ENCODE results near the gene OSBPL7.

The OSBPL7 gene

DNA sequence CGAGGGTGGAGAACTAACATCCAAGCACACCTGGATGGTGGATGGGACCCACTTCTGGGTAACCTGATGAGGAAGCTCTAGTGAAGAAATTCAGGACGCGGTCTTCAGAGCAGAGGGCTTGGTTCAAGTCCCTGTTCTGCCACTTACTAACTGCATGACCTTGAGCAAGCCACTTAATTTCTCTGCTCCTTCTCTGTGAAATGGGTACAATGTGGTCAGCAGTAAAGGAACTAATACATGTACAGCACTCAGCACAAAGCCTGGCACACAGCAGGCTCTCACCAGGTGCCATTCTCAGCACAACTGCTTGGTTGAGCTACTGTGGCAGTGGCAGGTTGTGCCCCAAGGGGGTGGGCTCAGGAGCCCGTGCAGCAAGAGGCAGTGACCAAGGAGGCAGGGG lies 1.9 kb upstream of the OSBPL7 start:
- no peak for DNase-seq (ENCODE audit: low spot score)

GRCh38 chr17:47822785-47823184 lies 1.2 kb upstream of the OSBPL7 start:
- no peak for DNase-seq (ENCODE audit: low spot score)

- DNase-seq (ENCODE audit: low spot score): no peak
Measured at GRCh38 chr17:47821031-47821423, 567 bp downstream of the OSBPL7 start.

GRCh38 chr17:47820033-47820789 lies 1.4 kb downstream of the OSBPL7 start:
- DNase-seq (ENCODE audit: low spot score): no peak

GRCh38 chr17:47819475-47819874 lies 2.1 kb downstream of the OSBPL7 start:
- no peak for DNase-seq (ENCODE audit: low spot score)

- DNase-seq (ENCODE audit: low spot score): no peak
Measured at GRCh38 chr17:47818002-47818695, 3.4 kb downstream of the OSBPL7 start.

- DNase-seq (ENCODE audit: low spot score): no peak
Measured at GRCh38 chr17:47816947-47817346, 4.6 kb downstream of the OSBPL7 start.

GRCh38 chr17:47816111-47816735 lies 5.4 kb downstream of the OSBPL7 start:
- no peak for DNase-seq (ENCODE audit: low spot score)

GRCh38 chr17:47815106-47815918 lies 6.3 kb downstream of the OSBPL7 start:
- no peak for DNase-seq (ENCODE audit: low spot score)

GRCh38 chr17:47813512-47814031 lies 8.0 kb downstream of the OSBPL7 start:
- DNase-seq (ENCODE audit: low spot score): no peak

DNA sequence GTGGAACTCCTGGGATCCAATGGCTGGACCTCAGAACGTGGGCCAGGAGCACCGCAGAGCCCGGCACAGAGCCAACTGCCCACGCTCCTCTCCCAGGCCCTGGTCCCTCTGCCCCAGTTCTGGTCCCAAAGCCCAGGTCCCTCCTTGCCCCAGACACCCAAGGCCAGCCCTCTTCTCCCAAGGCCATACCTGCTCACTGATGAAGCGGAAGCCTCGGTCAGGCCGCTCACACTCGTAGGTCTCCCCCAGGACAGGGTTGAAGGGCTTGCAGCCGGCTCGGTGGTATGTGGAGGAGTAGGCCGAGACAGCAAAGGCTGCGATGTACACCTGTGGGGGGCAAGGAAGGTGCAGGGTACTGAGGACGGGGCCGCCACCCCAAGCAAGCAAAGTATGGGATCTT lies 8.5 kb downstream of the OSBPL7 start:
- no peak for DNase-seq (ENCODE audit: low spot score)

- no peak for DNase-seq (ENCODE audit: low spot score)
Measured at GRCh38 chr17:47812146-47812920, 9.3 kb downstream of the OSBPL7 start.

DNA sequence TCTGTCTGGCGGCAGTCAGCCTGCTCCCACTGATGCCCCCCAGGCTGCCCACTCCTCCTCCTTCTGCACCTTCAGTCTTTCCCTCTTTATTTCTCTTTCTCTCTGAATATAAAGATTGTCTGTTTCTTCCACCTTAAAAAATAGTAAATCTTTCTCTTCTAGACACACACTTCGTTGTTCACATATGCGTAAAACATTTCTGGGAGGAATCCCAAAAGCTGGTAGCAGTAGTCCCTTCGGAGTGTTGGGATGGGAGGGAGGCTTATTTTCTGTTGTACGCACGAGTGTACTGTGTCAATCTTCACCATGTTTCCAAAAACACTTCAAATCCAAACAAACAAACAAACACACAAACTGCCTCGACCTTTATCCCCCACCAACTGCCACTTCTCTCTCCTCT lies 9.9 kb downstream of the OSBPL7 start:
- DNase-seq (ENCODE audit: low spot score): no peak

DNA sequence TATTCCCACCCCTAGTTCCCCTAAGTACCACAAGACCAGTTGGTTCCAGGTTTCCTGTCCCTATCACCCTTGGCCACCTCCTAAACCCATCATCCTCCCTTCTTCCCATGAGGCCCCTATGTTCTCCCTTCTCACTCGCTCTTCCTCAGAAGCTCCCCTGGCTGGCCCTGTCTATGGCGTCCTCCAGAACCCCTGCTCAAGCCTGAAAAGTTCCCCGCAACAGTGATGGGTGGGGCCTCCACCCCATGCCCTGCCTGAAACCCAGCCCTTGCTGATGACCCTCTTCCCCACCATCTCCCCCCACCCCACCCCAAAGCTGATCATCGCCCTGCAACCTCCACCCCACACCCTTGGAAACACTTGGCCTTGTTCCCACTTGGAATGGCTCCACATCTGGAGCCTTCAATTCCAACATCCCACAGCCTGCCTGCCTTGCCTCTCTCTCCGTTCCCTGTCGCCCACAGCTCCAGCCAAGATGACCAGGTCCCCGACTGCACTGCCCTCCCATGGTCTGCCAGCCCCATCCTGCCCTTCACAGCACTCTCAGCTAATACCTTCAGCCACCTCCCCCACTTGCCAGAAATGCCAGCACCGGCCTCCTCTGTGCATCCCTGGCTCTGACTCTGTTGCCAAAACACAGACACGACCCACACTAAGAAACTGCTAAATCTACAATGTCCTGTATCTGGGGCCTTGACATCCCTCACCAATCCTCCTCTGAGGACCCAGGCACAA lies 10.5 kb downstream of the OSBPL7 start:
- DNase-seq (ENCODE audit: low spot score): no peak

DNA sequence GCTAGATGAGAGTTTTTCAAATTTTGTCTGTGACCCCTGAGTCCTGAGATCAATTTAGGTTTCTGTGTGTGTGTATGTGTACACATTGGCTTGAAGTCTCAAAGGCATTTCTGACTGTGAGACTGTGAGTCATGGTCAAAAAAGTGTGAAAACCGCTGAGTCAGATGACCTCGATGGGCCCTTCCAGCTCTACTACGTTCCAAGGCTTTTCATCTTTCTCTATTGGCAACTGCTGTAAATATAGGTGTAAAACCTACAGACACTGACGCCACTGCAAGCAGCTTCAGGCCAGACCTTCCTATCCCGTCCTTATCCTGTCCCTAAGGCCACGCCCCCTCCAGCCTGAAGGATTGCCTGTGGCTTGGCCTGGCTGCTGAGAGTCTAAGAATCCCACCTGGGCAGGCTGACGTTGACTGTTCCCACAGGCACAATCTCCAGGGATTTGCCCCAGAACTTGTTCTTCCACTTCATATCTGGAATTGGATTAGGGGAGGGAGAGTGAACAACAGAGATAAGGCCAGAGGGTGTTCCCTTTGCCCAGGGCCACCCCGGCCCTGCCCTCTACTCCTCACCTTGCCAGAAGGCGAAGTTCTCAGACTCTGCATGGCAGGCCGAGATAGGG lies 11.3 kb downstream of the OSBPL7 start:
- DNase-seq (ENCODE audit: low spot score): peak; percentile 29

GRCh38 chr17:47808830-47809480 lies 12.6 kb downstream of the OSBPL7 start:
- DNase-seq (ENCODE audit: low spot score): no peak

DNA sequence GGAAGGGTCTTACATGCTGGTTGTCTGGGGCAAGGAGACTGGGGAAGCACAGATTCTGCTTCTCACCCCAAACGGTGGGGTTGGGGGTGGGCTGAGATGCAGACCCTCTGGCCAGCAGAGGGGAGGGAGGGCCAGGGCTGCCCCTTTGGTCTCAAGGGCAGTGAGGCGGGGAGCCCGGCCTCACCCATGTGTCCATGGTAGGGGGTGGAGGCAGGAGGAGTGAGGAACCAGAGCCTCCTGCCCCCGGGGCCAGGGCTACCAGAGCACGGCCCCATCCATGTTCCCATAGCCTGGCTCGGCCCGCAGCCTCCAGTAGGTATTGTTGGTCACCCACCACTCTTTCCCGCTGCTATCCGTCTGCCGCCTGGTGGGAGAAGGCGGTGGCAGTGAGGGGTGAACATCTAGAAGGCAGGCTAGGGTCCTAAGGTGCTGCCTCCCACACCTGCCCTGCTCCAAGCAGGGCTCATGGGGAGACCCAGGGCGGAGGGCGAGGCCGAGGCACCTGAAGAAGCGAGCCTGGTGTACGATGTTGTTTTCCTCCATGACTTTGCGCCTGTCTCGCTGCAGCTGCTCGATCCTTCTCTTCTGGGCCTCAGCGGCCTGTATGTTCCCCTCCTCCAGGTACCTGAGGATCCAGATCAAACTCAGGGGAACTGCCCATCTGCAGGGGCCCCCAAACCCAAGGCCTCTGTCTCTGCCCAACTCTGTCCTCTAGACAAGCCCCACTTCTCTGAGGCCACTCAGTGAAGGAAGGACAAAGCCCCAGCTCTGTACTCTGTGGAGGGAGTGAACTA lies 13.4 kb downstream of the OSBPL7 start:
- DNase-seq (ENCODE audit: low spot score): no peak

DNA sequence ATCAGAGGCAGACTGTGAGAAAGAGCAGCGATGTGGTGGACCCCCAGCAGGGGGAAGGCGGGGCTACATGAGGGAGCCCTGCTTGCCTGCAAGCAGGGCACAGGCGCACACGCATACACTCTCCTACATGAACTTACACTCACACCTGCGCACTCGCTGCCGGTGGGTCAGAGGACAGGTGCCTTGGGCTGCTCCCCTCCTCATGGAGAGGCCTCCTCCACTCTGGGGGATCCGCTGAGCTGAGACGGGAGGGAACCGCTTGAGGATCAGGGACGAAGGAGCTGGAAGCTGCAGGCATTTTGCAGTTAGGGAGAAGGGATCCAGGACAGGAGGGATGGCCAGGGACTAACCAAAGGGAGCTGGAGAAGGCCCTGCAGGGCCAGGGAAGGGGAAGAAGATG lies 14.2 kb downstream of the OSBPL7 start:
- DNase-seq (ENCODE audit: low spot score): no peak

DNA sequence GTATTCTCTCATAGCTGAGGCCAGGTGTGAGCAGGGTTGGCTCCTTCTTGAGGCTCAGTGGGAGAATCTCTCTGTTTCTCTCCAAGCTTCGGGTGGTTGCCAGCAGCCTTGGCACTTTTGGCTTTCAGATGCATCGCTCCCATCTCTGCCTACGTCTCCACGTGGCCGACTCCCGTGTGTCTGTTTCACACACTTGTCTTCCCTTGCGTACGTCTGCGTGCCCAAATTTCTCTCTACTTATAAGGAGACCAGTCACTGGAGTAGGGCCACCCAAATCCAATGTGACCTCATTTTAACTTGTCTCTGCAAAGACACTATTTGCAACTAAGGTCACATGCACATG lies 14.7 kb downstream of the OSBPL7 start:
- DNase-seq (ENCODE audit: low spot score): no peak

Data from CD4-positive, alpha-beta T cell treated with Interleukin-6 at 100 ng/mL for 8 hours (primary cell).